Stimulated activated CD4-positive, alpha-beta T cell treated with anti-CD3 and anti-CD28 coated beads, Interleukin-2, amount 100 ng/mL, for 24 hours (primary cell): Measurements from ENCODE around the gene RARA.
"Not testable (repeated sequence)": the region's sequence is repeated elsewhere in the genome, so short reads cannot be mapped to it uniquely, and the experiment has no call there.

ENCODE experiments used
- DNase-seq, 2 donors: peaks; one replicate each; pipeline ENCODE4 v3.0.0-alpha.2; 2020

RARA gene

GRCh38 chr17:40382251-40382650 is 73.3 kb downstream of the RARA start:
- DNase-seq: no peak

DNA sequence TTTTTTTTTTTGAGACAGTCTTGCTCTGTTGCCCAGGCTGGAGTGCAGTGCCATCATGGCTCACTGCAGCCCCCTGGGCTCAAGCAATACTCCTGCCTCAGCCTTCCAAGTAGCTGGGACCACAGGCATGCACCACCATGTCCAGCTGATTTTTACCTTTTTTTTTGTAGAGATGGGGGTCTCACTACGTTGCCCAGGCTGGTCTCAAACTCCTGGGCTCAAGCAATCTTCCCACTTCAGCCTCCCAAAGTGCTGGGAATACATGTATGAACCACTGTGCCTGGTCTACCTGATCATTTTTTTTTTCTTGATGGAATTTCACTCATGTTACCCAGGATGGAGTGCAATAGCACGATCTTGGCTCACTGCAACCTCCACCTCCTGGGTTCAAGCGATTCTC is 77.6 kb downstream of the RARA start:
- not testable (repeated sequence) for DNase-seq

DNA sequence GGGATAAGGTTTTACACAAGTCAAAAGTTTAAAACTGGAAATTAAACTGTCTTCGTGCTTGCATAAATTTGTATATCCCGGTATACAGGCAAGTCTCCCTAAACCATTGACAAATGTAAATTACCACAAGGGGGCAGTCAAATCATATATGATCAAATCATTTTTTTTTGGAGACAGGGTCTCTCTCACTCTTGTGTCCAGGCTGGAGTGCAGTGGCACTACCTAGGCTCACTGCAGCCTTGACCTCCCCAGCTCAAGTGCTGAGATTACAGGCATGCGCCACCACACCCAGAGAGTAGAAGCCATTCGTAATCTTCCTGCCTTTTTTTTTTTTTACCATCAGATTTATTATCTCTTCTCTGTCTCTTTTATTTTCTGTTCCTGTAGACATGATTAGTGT is 90.2 kb downstream of the RARA start:
- no peak for DNase-seq

GRCh38 chr17:40402668-40403067 is 93.7 kb downstream of the RARA start:
- no peak for DNase-seq

DNA sequence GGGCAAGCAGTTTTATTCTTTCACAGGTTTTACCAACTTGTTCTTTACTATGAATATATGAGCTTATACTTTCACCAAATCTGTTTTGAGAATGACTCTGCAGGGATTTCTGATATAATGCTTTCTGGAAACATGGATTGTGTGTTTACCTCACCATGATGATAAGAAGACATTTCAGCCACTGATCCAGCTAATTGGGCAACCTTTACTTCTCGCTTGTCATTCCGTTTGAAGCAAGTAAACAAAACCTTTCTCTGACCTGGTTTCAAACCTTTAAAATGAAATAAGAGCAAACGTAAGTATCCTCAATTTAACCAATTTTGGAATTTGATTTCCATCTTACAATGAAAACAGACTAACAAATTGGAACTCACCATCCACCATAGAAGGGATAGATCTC is 95.0 kb downstream of the RARA start:
- no peak for DNase-seq
